K562 (cell line): ENCODE results near the gene DVL3. TPM values are rescaled to one million over a fixed set of nuclear protein-coding genes. Genes with fewer than 3 reads are reported as not detected.

Experiments
- FOXP4 ChIP-seq: sonication (generic); formaldehyde crosslinking; IDR thresholded peaks from 2 replicates; pipeline ENCODE4 v1.8.0; 2022; ENCODE audit warnings: mild to moderate bottlenecking, missing genetic modification reagents, borderline replicate concordance
- HES1 ChIP-seq: fragments of 450-650 bp; IDR thresholded peaks from 2 replicates; pipeline ENCODE4 v1.6.1; 2016; ENCODE audit warnings: low read depth, mild to moderate bottlenecking, moderate library complexity
- KAT8 ChIP-seq: fragments of 450-650 bp; IDR thresholded peaks from 2 replicates; pipeline ENCODE4 v1.6.1; 2016; ENCODE audit warnings: low read depth, mild to moderate bottlenecking
- RNF219 ChIP-seq: fragments of 250-450 bp; sonication (Bioruptor Pico); IDR thresholded peaks from 2 replicates; pipeline ENCODE4 v1.5.0; 2022; ENCODE audit warnings: mild to moderate bottlenecking
- TFAM ChIP-seq: fragments of 250-450 bp; sonication (Bioruptor Pico); conservative IDR thresholded peaks from 2 replicates; pipeline ENCODE4 v1.5.0; 2021; ENCODE audit warnings: mild to moderate bottlenecking, moderate library complexity
- TRIM24 ChIP-seq, 2 experiments: fragments of 450-650 bp; IDR thresholded peaks; 2 replicates each; pipeline ENCODE4 v1.6.1; 2016
- ZNF143 ChIP-seq: sonication (generic); formaldehyde crosslinking; IDR thresholded peaks from 2 replicates; pipeline ENCODE4 v1.9.0; 2022; ENCODE audit warnings: mild to moderate bottlenecking, missing genetic modification reagents
- ZNF507 ChIP-seq: conservative IDR thresholded peaks from 2 replicates; pipeline ENCODE4 v1.6.1; 2017; ENCODE audit warnings: missing genetic modification characterization, missing compliant biosample characterization
- ZNF511 ChIP-seq: sonication (generic); formaldehyde crosslinking; IDR thresholded peaks from 2 replicates; pipeline ENCODE4 v1.8.0; 2022; ENCODE audit warnings: mild to moderate bottlenecking, missing genetic modification reagents
- ZNF79 ChIP-seq: fragments of 250-450 bp; sonication (Bioruptor Pico); IDR thresholded peaks from 2 replicates; pipeline ENCODE4 v1.4.0; 2020; ENCODE audit warnings: low read depth, mild to moderate bottlenecking, moderate library complexity
- polyA plus RNA-seq, 8 experiments: library from polyadenylated mRNA; depleted of rRNA in 4 of 8; stranded (reverse) in 5 of 8; unstranded in 3 of 8; fragments of >200 nt; fragmentation: Nextera tagmentation in 2 of 8; fragmentation: Illumina TruSeq in 1 of 8; extraction: Ambion mirVana in 2 of 8; extraction: Trizol in 1 of 8; gene quantifications; 2 replicates each; pipeline versions ENCODE4 v1.2.1 to v1.2.3, GENCODE V29; 2011 to 2014; ENCODE audit warnings: inconsistent platforms in 1 of 8, missing spikeins in 1 of 8
- total RNA-seq, 7 experiments: library from RNA; depleted of rRNA in 6 of 7; stranded (reverse); fragments of >200 nt in 6 of 7; fragmentation: Illumina TruSeq in 2 of 7; extraction: Trizol in 2 of 7; gene quantifications; 2 replicates each; pipeline versions ENCODE4 v1.2.1 to v1.2.3, GENCODE V29; 2011 to 2021; ENCODE audit warnings: low replicate concordance in 1 of 7

Gene DVL3
- total and polyA plus RNA-seq, 9 of the 15 experiments (the other 6 are each of a cell fraction or from before 2014, with no cell fraction given), result 3.1 to 57.9 (median 20.1) TPM

- TF ChIP-seq FOXP4, result no peak
- TF ChIP-seq HES1, result no peak
- peak; percentile 42; the same call in 1 of the 2 replicates for TF ChIP-seq ZNF511 (CRISPR knock-in tag)
- TF ChIP-seq ZNF507, result no peak
- no peak for TF ChIP-seq ZNF79 (CRISPR knock-in tag)
- TF ChIP-seq RNF219 (CRISPR knock-in tag), result no peak
- no peak for TF ChIP-seq KAT8
- TF ChIP-seq ZNF143 (CRISPR knock-in tag), result peak; percentile 57; the same call in 1 of the 2 replicates
- TF ChIP-seq TFAM (CRISPR knock-in tag), result no peak
- TF ChIP-seq TRIM24 (IDR thresholded peaks at IDR 0.05), result peak in 1 of 2 experiments; percentile 47; a peak in 1 of 4 replicates
Observed at GRCh38 chr3:184135149-184135910, 19.8 kb upstream of the DVL3 start, which contains the start of gene EIF2B5 (continued).
